Measurements from ENCODE around the gene POC1B.
"Not testable (repeated sequence)": the region's sequence is repeated elsewhere in the genome, so short reads cannot be mapped to it uniquely, and the experiment has no call there.

Gene POC1B

GRCh38 chr12:89459279-89459678 lies 66.6 kb downstream of the POC1B start:
- not testable (repeated sequence) for DNase-seq

GRCh38 chr12:89456565-89456964 lies 69.3 kb downstream of the POC1B start:
- DNase-seq: no peak

- no peak for DNase-seq
These were observed 71.6 kb downstream of the POC1B start for GRCh38 chr12:89454080-89454848.

- DNase-seq: no peak
These were observed 72.5 kb downstream of the POC1B start for GRCh38 chr12:89453121-89453978.

GRCh38 chr12:89451841-89452251 lies 74.0 kb downstream of the POC1B start:
- peak; percentile 36 for DNase-seq

GRCh38 chr12:89450907-89451306 lies 74.9 kb downstream of the POC1B start:
- DNase-seq: no peak

- no peak for DNase-seq
These were observed 76.9 kb downstream of the POC1B start for GRCh38 chr12:89448951-89449371.

GRCh38 chr12:89448526-89448925 lies 77.3 kb downstream of the POC1B start:
- DNase-seq: no peak

GRCh38 chr12:89439941-89440340 lies 85.9 kb downstream of the POC1B start:
- DNase-seq: no peak

- DNase-seq: no peak
These were observed 88.6 kb downstream of the POC1B start for GRCh38 chr12:89437231-89437630.

GRCh38 chr12:89436062-89436461 lies 89.8 kb downstream of the POC1B start:
- no peak for DNase-seq

GRCh38 chr12:89433634-89434033 lies 92.2 kb downstream of the POC1B start:
- no peak for DNase-seq

- DNase-seq: no peak
These were observed 93.5 kb downstream of the POC1B start for GRCh38 chr12:89432396-89432795.

- no peak for DNase-seq
These were observed 96.3 kb downstream of the POC1B start for GRCh38 chr12:89429528-89429927.

- no peak for DNase-seq
These were observed 98.2 kb downstream of the POC1B start for GRCh38 chr12:89427508-89428156.

- no peak for DNase-seq
These were observed 101.0 kb downstream of the POC1B start for GRCh38 chr12:89424846-89425245.

- DNase-seq: no peak
These were observed 101.5 kb downstream of the POC1B start for GRCh38 chr12:89424389-89424788.

GRCh38 chr12:89421092-89421835 lies 104.6 kb downstream of the POC1B start:
- no peak for DNase-seq

GRCh38 chr12:89418228-89418910 lies 107.5 kb downstream of the POC1B start:
- no peak for DNase-seq

GRCh38 chr12:89417246-89417977 lies 108.4 kb downstream of the POC1B start:
- DNase-seq: no peak

GRCh38 chr12:89416049-89416792 lies 109.6 kb downstream of the POC1B start:
- no peak for DNase-seq

Data from retina (tissue), 1 donor.